Activated CD8-positive, alpha-beta T cell treated with anti-CD3 and anti-CD28 coated beads for 36 hours (primary cell): ENCODE results near the gene UBE2A. TPM values are rescaled to one million over a fixed set of nuclear protein-coding genes. Genes with fewer than 3 reads are reported as not detected.
A peak's percentile ranks its signal among the peaks of the same experiment; 100 is the strongest.

ENCODE experiments used
- ATAC-seq: fragments of 200-7000 bp; cut with Tn5 transposase; one replicate; pipeline ENCODE4 v1.10.0; 2021; ENCODE audit warnings: mild to moderate bottlenecking, moderate library complexity
- CTCF ChIA-PET: fragments of 350-600 bp; sonication (Branson Sonifier 250); formaldehyde crosslinking; loops from one replicate; lab custom pipeline; 2021; ENCODE audit warnings: antibody characterized with exemption; lab: Charles Lee
- POLR2A ChIA-PET: fragments of 350-600 bp; sonication (Branson Sonifier 250); formaldehyde crosslinking; loops from one replicate; lab custom pipeline; 2021; ENCODE audit warnings: antibody characterized with exemption; lab: Charles Lee
- DNase-seq: peaks from one replicate; pipeline ENCODE4 v3.0.0-alpha.2; 2020
- H3K27ac Mint-ChIP-seq: one replicate; pipeline ENCODE4 v1.8.0; 2021; ENCODE audit warnings: mild to moderate bottlenecking, mixed read lengths
- H3K27me3 Mint-ChIP-seq: one replicate; pipeline ENCODE4 v1.8.0; 2021; ENCODE audit warnings: mixed read lengths
- H3K36me3 Mint-ChIP-seq: one replicate; pipeline ENCODE4 v1.8.0; 2021; ENCODE audit warnings: low read depth, mixed read lengths
- H3K4me1 Mint-ChIP-seq: one replicate; pipeline ENCODE4 v1.8.0; 2021; ENCODE audit warnings: low read depth, mixed read lengths
- H3K4me3 Mint-ChIP-seq: one replicate; pipeline ENCODE4 v1.8.0; 2021; ENCODE audit warnings: mild to moderate bottlenecking, moderate library complexity, mixed read lengths
- H3K9me3 Mint-ChIP-seq: one replicate; pipeline ENCODE4 v1.8.0; 2021; ENCODE audit warnings: mixed read lengths
- intact Hi-C: fragments of 100-400 bp; cut with micrococcal nuclease; formaldehyde crosslinking; loops from one replicate; pipeline ENCODE4 v1.10.0; 2022
- total RNA-seq, 2 experiments: library from RNA; stranded (reverse); gene quantifications; one replicate each; pipeline ENCODE4 v1.2.3, GENCODE V29; 2021
- TF ChIP-seq, protein P1 (sequence below): fragments of 200-600 bp; IDR thresholded peaks from one replicate; pipeline ENCODE4 v1.8.0; 2022; ENCODE audit warnings: antibody characterized with exemption, mild to moderate bottlenecking

UBE2A gene
- total RNA-seq, 2 experiments from 2014 or later = 50.9 to 52.4 TPM

DNA sequence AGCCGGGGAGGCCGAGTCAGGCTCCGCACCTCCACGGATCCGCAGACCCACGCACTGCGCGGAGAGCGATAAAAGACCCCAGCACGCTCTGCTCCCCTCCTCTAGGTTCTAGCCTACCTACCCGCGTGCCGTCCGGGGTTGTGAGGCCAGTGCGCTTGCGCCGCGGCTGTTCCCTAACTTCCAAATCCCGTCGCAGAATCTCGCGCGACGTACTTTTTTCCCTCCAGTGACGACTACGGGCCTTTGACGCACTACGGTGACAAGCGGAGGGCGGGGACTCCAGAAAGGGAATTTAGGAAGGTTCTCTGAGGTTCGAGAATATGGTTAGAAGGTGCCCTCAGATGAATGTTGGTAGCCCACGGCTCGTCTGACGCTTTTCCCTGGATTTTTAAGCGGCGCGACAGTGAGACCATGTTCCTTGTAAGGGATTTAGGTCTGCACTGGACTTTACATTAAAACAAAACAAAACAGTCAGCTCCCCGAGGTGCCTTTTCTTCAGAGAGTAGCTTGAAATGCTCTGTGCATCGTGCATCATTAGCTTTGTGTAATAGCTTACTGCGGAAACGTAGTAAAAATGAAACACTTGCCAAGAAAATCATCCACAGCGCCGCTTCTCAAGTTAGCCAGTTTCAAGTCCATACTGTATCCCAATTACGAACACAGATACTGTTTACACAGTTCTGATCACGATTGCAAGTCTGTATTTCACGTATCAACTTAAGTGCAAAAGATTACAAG, 32.1 kb downstream of the UBE2A start, which contains the start of gene NKRF:
NKRF (minus strand) TSS at position 145 of the 738 bp plus-strand sequence.
- Mint-ChIP-seq H3K27ac (peak within 1 kb of the TSS; percentile 95), H3K27me3 (no peaks in the 10 kb centered on the region), H3K4me3 (peak within 1 kb of the TSS; percentile 88), H3K9me3 (no peaks in the 10 kb centered on the region), H3K36me3 (peaks cover 19% of the 10 kb centered on the region), H3K4me1 (peaks cover 33% of the 10 kb centered on the region)
- ATAC-seq (peak; percentile 80), DNase-seq (peak; percentile 93)
- POLR2A ChIA-PET = interaction anchor here (0.7 to 3.5 kb wide), 12 partner anchors 10 to 185 kb away, joined by 3 to 11 read pairs (median 4); partner anchors contain the start of genes RPL39, STEEP1 and UBE2A
- TF ChIP-seq, protein P1, sequence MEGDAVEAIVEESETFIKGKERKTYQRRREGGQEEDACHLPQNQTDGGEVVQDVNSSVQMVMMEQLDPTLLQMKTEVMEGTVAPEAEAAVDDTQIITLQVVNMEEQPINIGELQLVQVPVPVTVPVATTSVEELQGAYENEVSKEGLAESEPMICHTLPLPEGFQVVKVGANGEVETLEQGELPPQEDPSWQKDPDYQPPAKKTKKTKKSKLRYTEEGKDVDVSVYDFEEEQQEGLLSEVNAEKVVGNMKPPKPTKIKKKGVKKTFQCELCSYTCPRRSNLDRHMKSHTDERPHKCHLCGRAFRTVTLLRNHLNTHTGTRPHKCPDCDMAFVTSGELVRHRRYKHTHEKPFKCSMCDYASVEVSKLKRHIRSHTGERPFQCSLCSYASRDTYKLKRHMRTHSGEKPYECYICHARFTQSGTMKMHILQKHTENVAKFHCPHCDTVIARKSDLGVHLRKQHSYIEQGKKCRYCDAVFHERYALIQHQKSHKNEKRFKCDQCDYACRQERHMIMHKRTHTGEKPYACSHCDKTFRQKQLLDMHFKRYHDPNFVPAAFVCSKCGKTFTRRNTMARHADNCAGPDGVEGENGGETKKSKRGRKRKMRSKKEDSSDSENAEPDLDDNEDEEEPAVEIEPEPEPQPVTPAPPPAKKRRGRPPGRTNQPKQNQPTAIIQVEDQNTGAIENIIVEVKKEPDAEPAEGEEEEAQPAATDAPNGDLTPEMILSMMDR = no peak
- intact Hi-C loops = loop anchor here (10.0 kb wide), 2 partner anchors 92 to 148 kb away; partner anchors contain the start of gene SOWAHD
- CTCF ChIA-PET = interaction anchor here (1.1 to 1.9 kb wide), 4 partner anchors 13 to 147 kb away, joined by 4 to 5 read pairs (median 5); partner anchors contain the start of gene SEPTIN6

DNA sequence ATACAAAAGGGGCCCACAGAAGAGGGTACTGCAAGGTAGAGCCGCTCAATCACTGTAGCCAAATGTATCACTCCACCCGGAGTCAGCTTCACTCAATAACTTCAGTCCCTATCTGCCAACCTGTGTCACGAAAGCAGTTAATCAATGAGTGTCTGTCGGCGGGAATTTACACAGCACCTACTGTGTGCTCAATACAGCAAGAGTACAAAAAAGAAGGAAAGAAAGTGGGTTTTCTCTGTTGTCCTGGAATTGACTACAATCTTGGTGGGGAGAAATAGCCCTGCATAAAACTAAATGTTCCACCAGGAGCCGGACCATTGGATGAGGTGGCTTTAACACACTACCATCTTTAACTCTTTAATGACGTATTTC, 32.6 kb downstream of the UBE2A start:
- Mint-ChIP-seq H3K27me3 (no peaks in the 10 kb centered on the region), H3K4me3 (peak overlapping the region; percentile 88), H3K36me3 (peaks cover 16% of the 10 kb centered on the region), H3K27ac (peak overlapping the region; percentile 95), H3K9me3 (no peaks in the 10 kb centered on the region), H3K4me1 (peaks cover 29% of the 10 kb centered on the region)
- ChIA-PET POLR2A (interaction anchor here (1.6 to 3.5 kb wide), 5 partner anchors 10 to 184 kb away, joined by 4 to 11 read pairs (median 6); partner anchors contain the start of genes RPL39 and UBE2A), CTCF (interaction anchor here (1.1 to 1.9 kb wide), 3 partner anchors 12 to 147 kb away, joined by 4 to 5 read pairs (median 5); no protein-coding TSS in a partner anchor)
- intact Hi-C loops = loop anchor here (10.0 kb wide), 2 partner anchors 92 to 148 kb away; partner anchors contain the start of gene SOWAHD
- ATAC-seq (no peak), DNase-seq (no peak)
- TF ChIP-seq, protein P1 = no peak

DNA sequence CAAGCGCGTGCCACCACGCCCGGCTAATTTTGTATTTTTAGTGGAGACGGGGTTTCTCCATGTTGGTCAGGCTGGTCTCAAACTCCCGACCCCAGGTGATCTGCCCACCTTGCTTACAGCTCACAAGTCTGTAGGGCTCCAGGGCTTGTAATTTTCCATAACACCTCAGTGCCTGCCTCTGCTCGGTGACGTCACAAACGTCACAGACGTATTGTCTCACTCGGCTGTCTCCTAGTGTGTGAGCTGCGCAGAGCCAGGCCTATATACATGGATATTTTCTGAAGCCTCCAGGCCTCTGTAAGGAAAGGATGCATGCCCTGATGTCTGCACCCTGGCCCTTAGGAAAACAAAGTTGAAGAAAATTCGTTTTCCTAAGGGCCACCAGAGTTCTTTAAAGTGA, 40.4 kb downstream of the UBE2A start:
- ATAC-seq = no peak
- no peaks in the 10 kb centered on the region for H3K9me3 Mint-ChIP-seq
- no peak for DNase-seq
- H3K27me3 Mint-ChIP-seq = no peaks in the 10 kb centered on the region
- peaks cover 6% of the 10 kb centered on the region for H3K4me1 Mint-ChIP-seq
- POLR2A ChIA-PET = no interaction called here
- H3K4me3 Mint-ChIP-seq = no peak overlapping the region
- H3K27ac Mint-ChIP-seq = no peak overlapping the region
- CTCF ChIA-PET = interaction anchor here (1.7 kb wide), 1 partner anchor 99 kb away, joined by 4 read pairs; no protein-coding TSS in a partner anchor
- TF ChIP-seq, protein P1 = no peak
- H3K36me3 Mint-ChIP-seq = peaks cover 6% of the 10 kb centered on the region
- intact Hi-C loops = no loop called here

DNA sequence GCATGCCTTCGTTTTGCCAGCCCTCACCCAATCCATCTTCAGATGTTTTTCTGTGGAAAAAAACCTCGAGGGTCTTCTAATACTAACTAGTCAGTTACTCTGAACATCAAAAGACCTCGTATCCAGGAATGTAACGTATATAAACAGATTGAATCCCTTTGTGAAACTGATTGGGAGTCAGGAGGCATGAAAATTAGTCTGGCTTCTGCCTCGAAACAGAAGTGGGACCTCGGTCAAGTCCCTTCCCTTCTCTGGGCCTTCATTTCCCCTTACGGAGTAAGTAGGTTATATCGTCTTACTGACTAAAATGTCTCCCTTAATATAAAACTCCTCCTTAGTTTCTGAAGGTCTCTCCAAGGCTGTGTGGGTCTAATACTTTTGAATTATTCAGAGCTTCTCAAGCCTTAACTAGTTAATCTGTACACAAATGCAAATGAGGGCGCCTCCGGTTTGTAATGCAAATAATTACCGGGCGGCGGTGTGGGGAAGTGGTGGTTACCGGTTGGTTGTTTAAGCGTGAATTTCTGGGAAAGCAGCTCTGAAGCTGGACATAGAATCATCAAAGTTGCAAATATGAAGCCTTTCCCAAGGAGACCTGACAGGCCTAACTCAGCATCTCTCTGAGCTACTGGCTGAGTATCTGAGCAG, 43.3 kb downstream of the UBE2A start:
- intact Hi-C loops = no loop called here
- ChIA-PET POLR2A (interaction anchor here (3.0 kb wide), 1 partner anchor 11 kb away, joined by 11 read pairs; the partner anchor contains the start of gene NKRF), CTCF (no interaction called here)
- Mint-ChIP-seq H3K27ac (no peak overlapping the region), H3K4me3 (no peak overlapping the region), H3K4me1 (peaks cover 8% of the 10 kb centered on the region), H3K36me3 (peaks cover 6% of the 10 kb centered on the region), H3K27me3 (no peaks in the 10 kb centered on the region), H3K9me3 (no peaks in the 10 kb centered on the region)
- TF ChIP-seq, protein P1 = no peak
- ATAC-seq (no peak), DNase-seq (no peak)
